Heart right ventricle (tissue), 16 donors: Measurements from ENCODE around the gene MB21D2. TPM values are rescaled to one million over a fixed set of nuclear protein-coding genes. Genes with fewer than 3 reads are reported as not detected.

Experiments
- ATAC-seq, 8 donors: fragments of 200-7000 bp; cut with Tn5 transposase; one replicate each; pipeline ENCODE4 v1.9.1; 2020; ENCODE audit warnings: mild to moderate bottlenecking in 8 of 8, moderate library complexity in 8 of 8, moderate number of reproducible peaks in 1 of 8
- DNase-seq, 2 donors: peaks; one replicate each; pipeline ENCODE4 v3.0.0-alpha.2; 2020
- H3K27ac ChIP-seq, 10 donors: fragments of 200-600 bp; sonication (generic) in 2 of 10; one replicate each; pipeline versions ENCODE4 v1.5.0 to v1.8.0; 2020 to 2022; ENCODE audit warnings: mild to moderate bottlenecking in 3 of 10
- H3K27me3 ChIP-seq, 7 donors: fragments of 200-600 bp; one replicate each; pipeline ENCODE4 v1.8.0; 2021 to 2022; ENCODE audit warnings: mild to moderate bottlenecking in 2 of 7
- H3K36me3 ChIP-seq, 9 donors: fragments of 200-600 bp; sonication (generic) in 1 of 9; one replicate each; pipeline versions ENCODE4 v1.5.0 to v1.8.0; 2020 to 2022; ENCODE audit warnings: mild to moderate bottlenecking in 2 of 9
- H3K4me1 ChIP-seq, 9 donors: fragments of 200-600 bp; sonication (generic) in 1 of 9; one replicate each; pipeline versions ENCODE4 v1.5.0 to v1.8.0; 2020 to 2022; ENCODE audit warnings: mild to moderate bottlenecking in 4 of 9
- H3K4me3 ChIP-seq, 10 donors: fragments of 200-600 bp; sonication (generic) in 2 of 10; one replicate each; pipeline versions ENCODE4 v1.5.0 to v1.8.0; 2020 to 2022; ENCODE audit warnings: mild to moderate bottlenecking in 7 of 10, moderate library complexity in 2 of 10
- H3K9me3 ChIP-seq, 11 donors: fragments of 200-600 bp in 10 of 11; sonication (generic) in 2 of 11; one replicate each; pipeline versions ENCODE4 v1.5.0 to v1.8.0; 2013 to 2022; ENCODE audit warnings: mild to moderate bottlenecking in 2 of 11, control low read depth in 1 of 11, moderate library complexity in 1 of 11
- WGBS, 2 donors: extraction: QIAGEN DNeasy Blood & Tissue Kit; methylation state at CpG; one replicate each; pipeline ENCODE4 v1.1.7; 2013; ENCODE audit warnings: inconsistent platforms in 1 of 2; 5-methylcytosine and 5-hydroxymethylcytosine counted together
- intact Hi-C, 10 donors: fragments of 100-400 bp; cut with DNase I; formaldehyde crosslinking; loops; one replicate each; pipeline versions ENCODE4 v1.11.1 to v1.14.2; 2022
- polyA plus RNA-seq, 2 donors: library from polyadenylated mRNA; stranded (reverse); fragments of 200-250 nt; gene quantifications; one replicate each; pipeline ENCODE4 v1.2.3, GENCODE V29; 2013
- total RNA-seq, 10 donors: library from RNA; stranded (reverse); fragmentation: NEBNext Ultra II Directional in 3 of 10; extraction: Animal tissue kit (Norgen Biotek cat#: 25700) in 3 of 10; gene quantifications; one replicate each; pipeline versions ENCODE4 v1.2.1 to v1.2.4, GENCODE V29; 2021 to 2023
- TF ChIP-seq, protein P1 (sequence below), 9 donors: fragments of 200-600 bp; sonication (generic) in 2 of 9; IDR thresholded peaks; one replicate each; pipeline versions ENCODE4 v1.5.0 to v1.8.0; 2021 to 2022; ENCODE audit warnings: antibody characterized with exemption in 9 of 9, mild to moderate bottlenecking in 5 of 9, moderate library complexity in 1 of 9
- donor health status: Arrhythmogenic right ventricular cardiomyopathy.
- donor health status: ischemic (EF 13 %, LVEDD 7.1; RV severe dilation, severe dysfunction).
- donor health status: healthy with polysubstance abuse.
- donor health status: DM: no; HTN: yes; CAD: no.
- donor health status: DM: no; HTN: no; CAD: no.
- donor health status: ischemic (EF 25% LVEDD 6.9; RV normal size, moderate dysfunction).
- donor health status: ischemic (EF 25% LVEDD 5.7; RV mildly dilated, moderate dysfunction).
- donor health status: healthy.
- donor health status: DM: yes; HTN: yes; CAD: no.
- donor health status: Ischemic cardiomyopathy.
- donor health status: ischemic (EF 35%, LVEDD 5.7; RV mildly dilated, moderate dysfunction).
- donor health status: nonischemic (EF 11% LVEDD 7.7; RV severe dilation, severe dysfunction).
- donor health status: DM: yes; HTN: yes; CAD: no.
- donor health status: PGD.
- donor health status: ischemic (EF 29% LVEDD 5.4; RV normal size, mild dysfunction).
- donor health status: nonischemic (EF 23%, LVEDD 6.1; RV moderate dilation, normal function).

MB21D2 gene
- total and polyA plus RNA-seq, 12 donors: 0.80 to 4.4 (median 2.8) TPM

DNA sequence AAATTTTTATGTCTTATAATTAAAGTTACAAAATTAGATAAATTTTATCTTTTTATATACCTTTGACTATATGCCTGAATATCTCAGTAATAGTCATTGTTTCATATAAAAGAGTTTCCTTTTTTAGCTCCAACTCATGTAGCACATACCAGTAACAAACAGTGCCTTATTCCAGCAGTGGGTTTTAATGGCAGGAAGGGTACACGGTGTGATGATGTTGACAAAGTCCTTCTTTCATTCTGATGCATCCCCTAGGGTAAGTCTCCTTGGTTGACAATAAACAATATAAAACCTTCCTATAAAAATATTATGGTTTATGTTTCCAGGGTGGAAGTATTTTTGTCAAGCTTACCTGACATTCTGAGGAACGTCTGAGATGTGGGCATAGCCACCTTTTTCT lies 113.2 kb downstream of the MB21D2 start:
- H3K9me3 ChIP-seq: no peaks in the 10 kb centered on the region

DNA sequence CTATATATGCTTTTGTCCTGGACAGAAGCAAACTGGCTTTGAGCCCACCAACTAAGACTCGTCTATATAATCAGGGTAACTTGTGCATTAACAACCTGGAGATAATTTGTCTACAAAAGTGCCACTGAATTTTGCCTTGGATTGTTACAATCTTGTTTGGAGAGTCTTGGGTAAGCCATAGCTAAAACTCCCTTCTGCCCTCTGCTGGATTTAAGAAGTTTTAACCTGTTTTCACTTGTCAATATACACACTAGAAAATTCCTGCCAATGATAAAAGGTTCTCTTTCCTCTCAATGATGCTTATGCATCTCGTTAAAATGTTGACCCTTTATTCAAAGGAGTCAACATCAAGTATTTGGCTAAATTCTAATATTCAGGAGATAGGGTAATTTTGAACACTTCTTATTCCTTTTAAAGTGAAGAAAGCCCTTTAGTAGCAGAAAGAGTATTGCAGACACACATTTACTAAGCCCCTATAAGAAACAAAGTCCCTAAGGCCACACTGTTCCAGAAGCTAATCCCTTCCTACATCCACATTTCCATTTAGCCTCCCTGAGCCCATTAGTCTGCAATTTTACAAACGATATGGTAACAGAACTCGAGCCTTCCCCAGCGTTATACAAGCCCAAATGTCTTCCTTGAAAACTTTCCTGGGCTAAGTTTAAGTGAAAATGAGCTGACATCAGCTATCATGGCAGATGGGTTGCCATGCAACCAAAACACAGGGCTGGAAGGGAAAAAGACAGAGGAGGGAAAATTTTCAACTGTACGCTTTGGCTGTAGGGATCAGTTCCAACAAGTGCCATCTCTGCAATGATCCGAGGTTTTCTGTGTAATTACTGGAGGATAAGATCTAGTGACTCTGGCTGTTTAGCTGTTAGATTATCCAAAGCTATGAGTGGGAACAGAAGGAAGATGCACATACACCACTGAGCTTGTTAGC lies 114.4 kb downstream of the MB21D2 start:
- DNase-seq: no peak
- 58 to 59% methylated on average over 7 of the region's 7 CpGs for WGBS, 2 donors
- Histone ChIP-seq H3K4me1 (peaks cover 0 to 8% (median 0%) of the 10 kb centered on the region in 9 donors), H3K9me3 (no peaks in the 10 kb centered on the region), H3K27me3 (no peaks in the 10 kb centered on the region), H3K27ac (no peak overlapping the region), H3K36me3 (peaks cover 0 to 13% (median 0%) of the 10 kb centered on the region in 9 donors), H3K4me3 (no peak overlapping the region)
- intact Hi-C loops: loop anchor here (1.0 to 10.0 kb wide), 10 partner anchors 236 to 338 kb away; no protein-coding TSS in a partner anchor
- TF ChIP-seq, protein P1, sequence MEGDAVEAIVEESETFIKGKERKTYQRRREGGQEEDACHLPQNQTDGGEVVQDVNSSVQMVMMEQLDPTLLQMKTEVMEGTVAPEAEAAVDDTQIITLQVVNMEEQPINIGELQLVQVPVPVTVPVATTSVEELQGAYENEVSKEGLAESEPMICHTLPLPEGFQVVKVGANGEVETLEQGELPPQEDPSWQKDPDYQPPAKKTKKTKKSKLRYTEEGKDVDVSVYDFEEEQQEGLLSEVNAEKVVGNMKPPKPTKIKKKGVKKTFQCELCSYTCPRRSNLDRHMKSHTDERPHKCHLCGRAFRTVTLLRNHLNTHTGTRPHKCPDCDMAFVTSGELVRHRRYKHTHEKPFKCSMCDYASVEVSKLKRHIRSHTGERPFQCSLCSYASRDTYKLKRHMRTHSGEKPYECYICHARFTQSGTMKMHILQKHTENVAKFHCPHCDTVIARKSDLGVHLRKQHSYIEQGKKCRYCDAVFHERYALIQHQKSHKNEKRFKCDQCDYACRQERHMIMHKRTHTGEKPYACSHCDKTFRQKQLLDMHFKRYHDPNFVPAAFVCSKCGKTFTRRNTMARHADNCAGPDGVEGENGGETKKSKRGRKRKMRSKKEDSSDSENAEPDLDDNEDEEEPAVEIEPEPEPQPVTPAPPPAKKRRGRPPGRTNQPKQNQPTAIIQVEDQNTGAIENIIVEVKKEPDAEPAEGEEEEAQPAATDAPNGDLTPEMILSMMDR (IDR thresholded peaks at IDR 0.05): peak in 8 of 9 donors; percentile 37 to 76 (median 62)
- ATAC-seq: peak in 6 of 8 donors; percentile 16 to 72 (median 56)

More for the DNA sequence above, 113.2 kb downstream of the MB21D2 start:
- no peaks in the 10 kb centered on the region for H3K27me3 ChIP-seq
- whole genome bisulfite sequencing, 2 donors: 86 to 89% methylated on average over 2 of the region's 2 CpGs
- DNase-seq (no peak), ATAC-seq (no peak)
- H3K4me1 ChIP-seq: peaks cover 0 to 8% (median 0%) of the 10 kb centered on the region in 9 donors
- H3K36me3 ChIP-seq: no peaks in the 10 kb centered on the region
- TF ChIP-seq, protein P1 (IDR thresholded peaks at IDR 0.05): no peak
- no peak overlapping the region for H3K27ac ChIP-seq
- H3K4me3 ChIP-seq: no peak overlapping the region
- intact Hi-C loops: loop anchor here in 7 of 10 donors (2.0 to 10.0 kb wide), 6 partner anchors 237 to 340 kb away; no protein-coding TSS in a partner anchor

DNA sequence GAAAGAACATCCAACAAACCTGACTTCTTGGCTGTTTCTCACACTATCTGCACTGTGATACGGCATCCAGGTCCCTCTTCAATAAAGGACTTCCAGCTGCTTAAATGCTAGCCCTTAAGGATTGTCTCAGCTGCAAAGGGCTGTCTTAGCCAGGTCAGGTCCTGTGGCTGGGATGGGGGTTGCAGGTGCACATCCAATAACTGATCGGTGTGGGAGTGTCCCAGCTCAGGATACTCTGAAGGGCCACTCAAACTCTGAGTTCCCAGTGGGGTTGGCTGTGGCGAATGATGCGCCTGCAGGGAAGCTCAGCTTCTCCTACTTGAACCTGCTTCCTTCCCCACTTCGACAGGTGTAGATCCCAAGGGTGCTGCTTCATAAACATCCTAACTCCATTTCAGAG lies 115.7 kb downstream of the MB21D2 start:
- ATAC-seq (peak in 1 of 8 donors; percentile 53), DNase-seq (no peak)
- Histone ChIP-seq H3K9me3 (no peaks in the 10 kb centered on the region), H3K36me3 (peaks cover 0 to 22% (median 0%) of the 10 kb centered on the region in 9 donors), H3K4me3 (no peak overlapping the region), H3K4me1 (peaks cover 0 to 8% (median 0%) of the 10 kb centered on the region in 9 donors), H3K27ac (no peak overlapping the region), H3K27me3 (no peaks in the 10 kb centered on the region)
- TF ChIP-seq, protein P1 (IDR thresholded peaks at IDR 0.05): no peak
- intact Hi-C loops: loop anchor here in 9 of 10 donors (2.0 to 10.0 kb wide), 9 partner anchors 235 to 337 kb away; no protein-coding TSS in a partner anchor
- 91 to 92% methylated on average over 5 of the region's 5 CpGs for WGBS, 2 donors

DNA sequence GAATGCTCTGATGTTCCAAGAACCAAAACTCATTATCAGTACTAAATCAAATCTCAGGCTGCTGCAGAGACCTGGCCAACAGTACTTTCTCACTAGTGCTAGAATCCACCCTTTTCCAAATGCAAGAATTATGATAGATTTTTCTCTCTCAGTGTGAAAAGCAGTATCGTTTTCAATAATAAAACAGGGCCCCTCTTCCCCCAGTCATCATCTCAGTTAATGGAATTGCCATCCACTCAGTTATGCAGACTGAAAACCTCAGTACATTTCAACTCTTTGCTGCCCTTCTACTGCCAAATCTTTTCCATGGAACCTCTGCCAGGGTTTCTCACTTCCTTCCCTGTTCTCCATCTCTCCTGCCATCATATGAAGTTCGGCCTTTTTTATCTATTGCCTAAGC lies 117.9 kb downstream of the MB21D2 start:
- H3K9me3 ChIP-seq: no peaks in the 10 kb centered on the region
- H3K4me1 ChIP-seq: peaks cover 0 to 8% (median 0%) of the 10 kb centered on the region in 9 donors
- TF ChIP-seq, protein P1 (IDR thresholded peaks at IDR 0.05): no peak
- ATAC-seq: no peak
- H3K27me3 ChIP-seq: no peaks in the 10 kb centered on the region
- intact Hi-C loops: loop anchor here in 8 of 10 donors (2.0 to 10.0 kb wide), 7 partner anchors 232 to 335 kb away; no protein-coding TSS in a partner anchor
- WGBS, 2 donors: 89 to 90% methylated on average over 2 of the region's 2 CpGs
- H3K27ac ChIP-seq: no peak overlapping the region
- H3K4me3 ChIP-seq: no peak overlapping the region
- DNase-seq: no peak
- peaks cover 0 to 22% (median 5%) of the 10 kb centered on the region in 9 donors for H3K36me3 ChIP-seq
